ENCODE results near the gene DCXR.
A peak's percentile ranks its signal among the peaks of the same experiment; 100 is the strongest.
"Not testable (repeated sequence)": the region's sequence is repeated elsewhere in the genome, so short reads cannot be mapped to it uniquely, and the experiment has no call there.

Gene DCXR

DNA sequence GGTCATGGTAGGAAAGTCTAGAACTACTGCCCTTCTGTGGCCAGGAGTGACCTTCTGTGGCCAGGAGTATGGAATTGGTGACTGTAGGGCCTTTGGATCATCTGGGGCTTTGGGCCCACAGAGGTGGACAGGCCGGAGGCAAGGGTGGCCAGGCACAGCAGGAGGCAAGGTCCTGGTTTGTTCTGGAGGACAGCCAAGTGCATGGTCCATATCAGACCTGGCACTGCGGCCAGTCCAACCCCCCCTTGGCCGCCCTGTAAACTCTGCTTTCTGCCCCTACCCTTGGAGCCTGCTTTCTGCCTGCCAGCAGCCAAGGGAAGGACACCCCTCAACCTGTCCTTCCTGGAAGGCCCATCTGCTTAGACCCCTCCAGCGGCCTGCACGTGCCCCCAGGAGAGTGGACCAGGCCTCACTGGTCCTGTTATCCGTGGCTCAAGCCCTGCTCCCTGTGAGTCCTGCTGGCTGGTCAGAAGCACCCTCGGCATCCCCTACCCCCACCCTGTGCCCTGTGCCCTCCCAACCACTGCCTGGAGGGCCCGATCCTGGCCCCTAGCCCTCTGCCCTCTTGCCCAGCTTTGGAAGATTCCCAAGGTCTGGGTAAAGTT, 2.3 kb upstream of the DCXR start:
- DNase-seq (ENCODE audit: low read depth in 3 of 3), result no peak

DNA sequence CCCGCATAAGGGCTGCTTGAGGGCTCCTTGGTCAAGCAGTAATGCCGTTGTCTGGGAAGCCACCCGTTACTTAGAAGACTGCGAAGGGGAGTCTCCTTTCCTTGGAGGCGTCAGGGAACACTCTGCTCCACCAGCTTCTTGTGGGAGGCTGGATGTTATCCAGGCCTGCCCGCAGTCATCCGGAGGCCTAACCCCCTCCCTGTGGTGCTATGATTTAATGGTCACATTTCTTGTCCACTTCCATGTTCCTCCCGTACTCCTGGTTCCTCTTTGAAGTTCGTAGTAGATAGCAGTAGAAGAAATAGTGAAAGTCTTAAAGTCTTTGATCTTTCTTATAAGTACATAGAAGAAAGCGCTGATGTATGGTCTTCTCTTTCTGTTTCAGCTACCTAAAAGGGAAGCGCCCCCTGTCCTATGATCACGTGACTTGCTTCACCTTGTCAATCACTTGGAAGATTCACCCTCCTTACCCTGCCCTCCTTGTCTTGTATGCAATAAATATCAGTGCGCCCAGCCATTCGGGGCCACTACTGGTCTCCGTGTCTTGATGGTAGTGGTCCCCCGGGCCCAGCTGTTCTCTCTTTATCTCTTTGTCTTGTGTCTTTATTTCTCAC, 1.4 kb upstream of the DCXR start:
- DNase-seq (ENCODE audit: low read depth in 3 of 3), result not testable (repeated sequence)

DNA sequence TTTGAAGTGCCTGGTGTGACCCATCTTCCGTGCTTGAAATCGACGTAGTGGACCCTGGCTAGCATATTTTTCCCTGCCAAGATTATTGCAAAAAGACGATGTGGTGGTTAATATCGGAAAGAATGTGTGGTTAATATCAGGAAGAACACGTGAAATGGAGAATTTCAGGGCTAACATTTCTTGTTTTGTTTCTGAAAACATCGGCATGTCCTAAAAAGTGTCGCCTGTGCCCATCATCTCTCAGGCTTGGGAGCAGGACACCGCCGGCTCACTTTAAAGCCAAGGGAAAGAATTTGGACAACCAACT, 345 bp upstream of the DCXR start:
- no peak for DNase-seq (ENCODE audit: low read depth in 3 of 3)

DNA sequence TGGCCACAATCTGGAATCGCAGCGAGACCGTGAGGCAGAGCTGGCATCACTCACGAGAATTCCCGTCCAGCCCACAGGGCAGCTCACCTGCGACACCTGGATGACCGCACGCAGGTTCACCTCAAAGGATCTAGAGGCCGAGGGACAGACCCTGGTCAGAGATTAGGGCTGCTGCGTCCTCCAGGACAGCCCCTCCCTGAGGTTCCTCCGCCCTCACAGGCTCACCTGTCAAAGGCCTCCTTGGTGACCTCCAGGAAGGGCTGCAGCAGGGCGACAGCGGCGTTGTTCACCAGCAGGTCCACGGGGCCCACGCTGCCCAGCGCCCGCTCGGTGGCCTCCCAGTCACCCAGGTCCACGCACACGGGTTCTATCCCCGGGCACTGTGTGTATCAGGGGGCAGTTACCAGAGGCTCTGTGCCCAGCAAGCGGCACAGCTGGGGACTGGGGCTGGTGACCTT, 834 bp downstream of the DCXR start:
- no peak for DNase-seq (ENCODE audit: low read depth in 3 of 3)

DNA sequence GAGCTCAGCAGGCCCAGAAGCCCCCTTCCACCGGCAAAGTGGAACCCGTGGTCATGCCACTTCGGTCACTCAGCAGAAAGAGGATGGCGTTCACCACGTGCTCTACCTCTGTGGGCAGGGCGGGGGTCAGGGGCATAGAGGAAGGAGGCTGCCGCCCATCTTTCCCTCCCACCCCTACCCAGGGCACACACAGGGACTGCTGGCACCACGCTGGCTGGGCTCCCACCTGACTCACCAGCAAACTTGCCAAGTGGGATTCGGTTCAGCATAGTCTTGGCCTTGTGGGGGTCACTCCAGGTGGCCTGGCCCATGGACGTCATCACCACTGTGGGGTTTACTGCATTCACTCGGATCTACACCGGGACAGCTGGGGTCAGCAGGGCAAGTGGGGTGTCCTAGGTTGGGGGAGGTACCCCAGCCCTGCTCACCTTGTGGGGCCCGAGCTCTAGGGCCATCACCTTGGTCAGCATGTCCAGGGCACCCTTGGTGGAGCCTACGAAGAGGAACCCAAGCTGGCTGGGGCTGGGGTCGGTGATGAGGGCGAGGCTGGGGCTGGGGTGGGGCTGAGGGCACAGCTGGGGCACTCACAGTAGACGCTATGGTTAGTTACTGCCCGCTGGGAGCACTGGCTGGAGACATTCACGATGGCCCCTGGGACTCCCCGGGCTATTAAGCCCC, 1.4 kb downstream of the DCXR start:
- no peak for DNase-seq (ENCODE audit: low read depth in 3 of 3)

DNA sequence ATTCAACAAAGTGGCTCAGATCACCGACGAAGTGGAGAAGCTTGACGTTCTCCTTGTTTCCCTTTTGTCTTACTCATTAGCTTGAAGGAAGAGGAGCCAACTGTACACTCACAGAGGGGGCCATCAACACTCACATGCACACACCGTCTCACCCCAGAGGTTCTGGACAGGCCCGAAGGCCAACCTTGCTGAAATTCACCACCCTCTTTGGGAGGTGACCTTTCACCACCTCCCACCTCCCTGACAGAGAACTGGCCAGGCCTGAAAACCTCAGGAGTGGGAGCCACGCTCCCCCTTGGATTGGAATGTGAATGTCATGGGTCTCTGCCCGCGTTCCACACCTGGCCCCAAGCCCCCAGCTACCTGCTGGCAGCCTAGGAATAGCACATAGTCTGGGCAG, 2.0 kb downstream of the DCXR start:
- no peak for DNase-seq (ENCODE audit: low read depth in 3 of 3)

DNA sequence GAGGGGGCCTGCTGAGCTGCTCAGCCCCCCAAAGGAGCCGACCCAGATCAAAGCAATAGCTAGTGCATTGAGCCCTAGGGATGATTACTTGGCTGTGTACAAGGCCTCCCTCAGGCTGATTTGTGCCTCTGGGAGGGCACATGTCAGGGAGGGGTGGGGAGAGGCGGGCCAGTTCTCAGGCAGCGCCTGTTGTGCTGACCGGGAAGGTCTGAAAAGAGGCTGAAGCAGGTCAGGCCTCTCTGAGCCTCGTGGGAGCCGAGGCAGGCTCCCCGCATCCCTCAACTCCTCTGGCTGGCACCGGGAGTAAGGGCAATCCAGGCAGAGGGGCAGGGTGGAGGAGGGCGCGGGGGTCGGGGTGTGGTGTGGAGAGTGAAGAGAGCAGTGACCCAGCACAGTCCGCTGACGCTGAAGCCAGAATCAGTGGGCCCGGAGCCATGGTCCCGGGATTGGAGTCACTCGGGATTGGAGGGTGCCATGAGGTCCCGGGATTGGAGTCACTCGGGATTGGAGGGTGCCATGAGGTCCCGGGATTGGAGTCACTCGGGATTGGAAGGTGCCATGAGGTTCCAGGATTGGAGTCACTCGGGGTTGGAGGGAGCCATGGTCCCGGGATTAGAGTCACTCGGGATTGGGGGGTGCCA, 3.0 kb downstream of the DCXR start:
- no peak for DNase-seq (ENCODE audit: low read depth in 3 of 3)

DNA sequence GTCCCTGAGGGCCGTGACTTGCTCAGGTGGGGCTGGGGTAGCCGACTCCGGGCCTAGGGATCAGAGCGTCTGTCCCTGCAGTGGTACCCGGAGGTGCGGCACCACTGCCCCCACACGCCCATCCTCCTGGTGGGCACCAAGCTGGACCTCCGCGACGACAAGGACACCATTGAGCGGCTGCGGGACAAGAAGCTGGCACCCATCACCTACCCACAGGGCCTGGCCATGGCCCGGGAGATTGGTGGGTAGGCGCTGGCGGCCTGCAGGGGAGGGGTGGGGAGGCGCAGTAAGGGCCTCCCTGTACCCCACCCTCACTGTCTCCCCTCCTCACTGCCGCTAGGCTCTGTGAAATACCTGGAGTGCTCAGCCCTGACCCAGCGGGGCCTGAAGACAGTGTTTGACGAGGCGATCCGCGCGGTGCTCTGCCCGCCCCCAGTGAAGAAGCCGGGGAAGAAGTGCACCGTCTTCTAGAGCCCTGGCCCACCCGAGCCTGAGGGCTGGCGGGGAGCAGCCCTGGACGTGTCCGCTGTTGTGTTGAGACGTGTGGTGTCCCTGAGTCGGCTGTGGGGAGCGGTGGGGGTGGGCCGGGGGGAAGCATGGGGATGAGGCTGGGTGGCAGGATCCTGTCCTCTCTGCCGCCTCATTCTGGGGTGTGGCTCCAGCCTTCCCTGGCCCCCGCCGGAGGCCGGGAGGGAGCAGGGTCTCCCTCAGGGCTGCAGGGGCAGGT, 4.0 kb downstream of the DCXR start:
- DNase-seq (ENCODE audit: low read depth in 3 of 3), result no peak

DNA sequence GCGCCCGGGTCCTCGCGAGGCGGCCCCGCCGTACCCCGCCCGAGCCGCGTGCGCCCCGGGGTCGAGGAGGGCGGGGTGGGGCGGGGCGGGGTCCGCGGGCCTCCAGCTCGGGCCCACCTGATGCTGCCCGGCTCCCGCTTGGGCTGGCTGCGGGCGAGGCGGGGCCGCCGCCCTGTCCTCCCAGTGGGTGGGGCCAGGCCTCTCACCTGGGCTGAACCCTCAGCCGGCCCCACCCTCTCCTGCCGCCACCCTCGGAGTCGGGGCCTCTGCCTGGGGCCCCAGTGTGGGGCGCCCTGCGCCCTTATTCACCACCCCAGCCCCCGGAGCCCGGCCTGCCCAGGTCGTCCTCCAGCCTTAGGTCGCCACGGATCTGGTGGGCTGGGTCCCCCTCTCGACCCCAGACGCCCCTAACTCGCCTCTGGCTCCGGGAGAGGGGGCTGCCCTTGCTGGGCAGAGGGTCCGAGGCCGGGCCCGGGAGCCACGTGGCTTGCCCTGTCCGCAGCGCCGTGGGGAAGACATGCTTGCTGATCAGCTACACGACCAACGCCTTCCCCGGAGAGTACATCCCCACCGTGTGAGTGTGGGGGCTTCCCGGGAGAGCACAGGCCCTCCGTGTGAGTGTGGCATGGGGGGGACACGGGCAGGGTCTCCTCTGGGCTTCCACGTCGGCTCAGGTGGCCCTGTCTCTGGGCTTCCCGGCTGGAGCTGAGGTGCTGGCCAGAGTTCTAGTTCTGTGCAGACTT, 5.4 kb downstream of the DCXR start:
- DNase-seq (ENCODE audit: low read depth in 3 of 3), result peak in 1 of 3 donors; percentile 58

DNA sequence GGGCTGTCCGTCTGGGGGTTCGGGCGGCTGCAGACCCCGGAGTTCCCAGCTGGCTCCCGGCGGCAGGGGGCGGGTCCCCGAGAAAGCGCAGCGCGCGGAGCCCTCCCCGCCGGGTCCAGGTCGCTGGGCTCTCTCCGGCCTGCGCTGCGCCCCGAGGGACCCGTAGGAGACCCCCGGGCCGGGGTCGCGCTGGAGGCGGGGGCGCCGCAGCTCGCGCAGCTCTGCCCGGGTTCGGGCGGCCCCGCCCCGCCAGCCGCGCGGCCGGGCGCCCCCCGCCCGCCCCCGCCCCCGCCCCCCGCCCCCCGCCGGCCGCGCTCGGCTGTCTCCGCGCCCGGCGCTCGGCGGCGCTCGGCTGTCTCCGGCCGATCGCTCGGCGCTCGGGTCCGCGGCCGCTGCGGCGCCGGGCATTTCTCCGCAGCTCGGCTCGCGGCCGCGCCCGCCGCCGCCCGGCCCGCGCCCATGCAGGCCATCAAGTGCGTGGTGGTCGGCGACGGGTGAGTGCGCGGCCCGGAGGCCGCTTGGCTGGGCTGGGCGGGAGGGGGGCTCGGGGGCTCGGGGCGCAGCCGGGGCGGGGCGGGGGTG, 6.1 kb downstream of the DCXR start, which contains the start of gene RAC3:
Gene RAC3 (plus strand): TSS at position 376 of the 582 bp plus-strand sequence. CDS start 84 bp downstream, at position 460.
- DNase-seq (ENCODE audit: low read depth in 3 of 3), result no peak

DNA sequence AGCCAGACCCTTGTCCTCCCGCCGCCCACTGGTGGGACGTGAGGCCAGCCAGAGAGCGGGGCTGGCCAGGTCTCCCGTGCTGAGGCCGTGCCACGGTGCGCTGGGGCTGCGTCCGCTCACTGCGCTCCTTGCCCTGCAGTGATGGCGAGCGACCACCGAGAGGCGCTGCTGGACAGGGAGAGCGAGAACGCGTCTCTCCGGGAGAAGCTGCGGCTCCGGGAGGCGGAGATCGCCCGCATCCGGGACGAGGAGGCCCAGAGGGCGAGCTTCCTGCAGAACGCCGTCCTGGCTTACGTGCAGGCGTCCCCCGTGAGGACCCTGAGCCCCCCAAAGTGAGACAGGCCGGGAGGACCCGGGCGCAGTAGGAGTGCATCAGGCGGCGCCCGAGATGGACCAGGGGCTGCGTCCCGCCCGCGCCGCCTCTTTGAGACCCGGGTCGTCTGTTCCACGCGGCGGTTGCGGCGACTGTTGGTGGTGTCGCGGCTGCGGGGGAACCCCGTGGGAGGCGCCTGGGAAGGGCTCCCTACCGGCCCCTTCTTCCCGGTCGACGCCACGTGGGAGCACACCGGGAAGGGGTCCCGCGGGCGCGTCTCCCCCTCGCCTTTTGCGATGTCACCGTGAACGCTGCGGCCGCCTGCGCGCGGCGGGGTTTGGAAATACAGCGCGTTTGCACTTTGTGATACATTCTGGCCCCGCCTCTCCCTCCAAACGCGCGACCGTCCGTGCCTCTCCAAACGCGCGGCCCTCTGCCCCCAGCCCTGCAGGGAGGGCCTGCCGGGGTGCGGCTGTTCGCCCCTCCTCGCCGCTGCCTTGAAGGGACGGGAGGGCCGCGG, 6.8 kb downstream of the DCXR start:
- peak; percentile 73 to 76 (median 75) for DNase-seq (ENCODE audit: low read depth in 3 of 3)

DNA sequence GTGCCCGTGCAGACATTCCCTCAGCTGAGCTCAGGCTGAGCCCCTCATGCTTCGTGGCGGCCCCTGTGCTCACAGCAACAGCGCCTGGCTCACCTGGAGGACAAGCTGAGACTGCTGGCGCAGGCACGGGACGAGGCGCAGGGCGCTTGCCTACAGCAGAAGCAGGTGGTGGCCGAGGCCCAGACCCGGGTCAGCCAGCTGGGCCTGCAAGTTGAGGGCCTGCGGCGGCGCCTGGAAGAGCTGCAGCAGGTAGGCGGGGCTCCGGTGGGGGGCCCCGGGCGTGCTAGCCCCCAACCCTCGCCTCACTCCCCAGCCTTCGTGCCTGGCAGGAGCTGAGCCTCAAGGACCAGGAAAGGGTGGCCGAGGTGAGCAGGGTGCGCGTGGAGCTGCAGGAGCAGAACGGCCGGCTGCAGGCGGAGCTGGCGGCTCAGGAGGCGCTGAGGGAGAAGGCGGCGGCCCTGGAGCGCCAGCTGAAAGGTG, 7.5 kb downstream of the DCXR start:
- no peak for DNase-seq (ENCODE audit: low read depth in 3 of 3)

DNA sequence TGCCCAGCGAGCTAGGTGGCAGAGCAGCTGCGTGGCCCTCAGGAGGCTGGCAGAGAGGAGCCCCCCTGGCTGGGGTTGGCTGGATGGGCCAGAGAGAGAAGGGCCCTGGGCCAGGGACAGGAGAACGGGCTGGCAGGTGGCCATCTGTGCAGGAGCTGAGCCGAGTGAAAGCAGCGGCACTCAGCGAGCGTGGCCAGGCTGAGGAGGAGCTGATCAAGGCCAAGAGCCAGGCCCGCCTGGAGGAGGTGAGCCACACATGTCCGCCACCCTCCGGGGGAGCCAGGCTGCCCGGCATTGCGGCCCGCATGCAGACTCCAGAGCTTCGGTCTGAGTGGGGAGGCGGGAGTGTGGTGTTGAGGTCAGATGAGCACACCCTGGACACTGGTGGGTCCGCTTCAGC, 8.1 kb downstream of the DCXR start:
- DNase-seq (ENCODE audit: low read depth in 3 of 3), result no peak

DNA sequence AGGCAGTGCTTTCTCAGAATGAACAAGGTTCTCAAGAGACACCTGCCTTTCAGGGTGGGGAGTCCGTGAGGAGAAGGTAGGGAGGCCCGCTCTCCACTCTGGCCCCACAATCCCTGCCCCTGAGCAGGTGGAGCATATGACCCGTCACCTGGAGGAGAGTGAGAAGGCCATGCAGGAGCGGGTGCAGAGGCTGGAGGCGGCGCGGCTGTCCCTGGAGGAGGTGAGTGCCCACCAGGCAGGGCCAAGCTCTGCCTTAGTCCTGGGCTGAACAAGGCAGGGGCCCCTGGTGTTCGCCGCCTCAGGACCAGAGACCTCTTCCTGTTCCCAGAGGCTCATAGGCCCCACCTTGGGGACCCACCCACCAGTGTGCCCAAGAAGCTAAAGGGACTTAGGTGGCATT, 8.5 kb downstream of the DCXR start:
- no peak for DNase-seq (ENCODE audit: low read depth in 3 of 3)

DNA sequence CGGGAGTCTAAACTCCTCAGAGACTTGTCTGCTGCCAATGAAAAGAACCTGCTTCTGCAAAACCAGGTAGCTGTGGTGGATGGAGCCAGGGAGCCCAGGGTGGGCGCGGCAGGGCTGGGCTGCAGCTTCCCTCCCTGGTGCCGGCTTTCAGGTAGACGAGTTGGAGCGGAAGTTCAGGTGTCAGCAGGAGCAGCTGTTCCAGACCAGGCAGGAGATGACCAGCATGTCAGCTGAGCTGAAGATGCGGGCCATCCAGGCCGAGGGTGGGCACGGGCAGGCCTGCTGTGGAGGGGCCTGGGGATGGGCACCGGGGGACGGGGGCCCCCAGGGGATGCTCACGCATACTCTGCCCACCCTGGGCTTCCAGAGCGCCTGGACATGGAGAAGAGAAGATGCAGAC, 9.3 kb downstream of the DCXR start:
- DNase-seq (ENCODE audit: low read depth in 3 of 3), result no peak

DNA sequence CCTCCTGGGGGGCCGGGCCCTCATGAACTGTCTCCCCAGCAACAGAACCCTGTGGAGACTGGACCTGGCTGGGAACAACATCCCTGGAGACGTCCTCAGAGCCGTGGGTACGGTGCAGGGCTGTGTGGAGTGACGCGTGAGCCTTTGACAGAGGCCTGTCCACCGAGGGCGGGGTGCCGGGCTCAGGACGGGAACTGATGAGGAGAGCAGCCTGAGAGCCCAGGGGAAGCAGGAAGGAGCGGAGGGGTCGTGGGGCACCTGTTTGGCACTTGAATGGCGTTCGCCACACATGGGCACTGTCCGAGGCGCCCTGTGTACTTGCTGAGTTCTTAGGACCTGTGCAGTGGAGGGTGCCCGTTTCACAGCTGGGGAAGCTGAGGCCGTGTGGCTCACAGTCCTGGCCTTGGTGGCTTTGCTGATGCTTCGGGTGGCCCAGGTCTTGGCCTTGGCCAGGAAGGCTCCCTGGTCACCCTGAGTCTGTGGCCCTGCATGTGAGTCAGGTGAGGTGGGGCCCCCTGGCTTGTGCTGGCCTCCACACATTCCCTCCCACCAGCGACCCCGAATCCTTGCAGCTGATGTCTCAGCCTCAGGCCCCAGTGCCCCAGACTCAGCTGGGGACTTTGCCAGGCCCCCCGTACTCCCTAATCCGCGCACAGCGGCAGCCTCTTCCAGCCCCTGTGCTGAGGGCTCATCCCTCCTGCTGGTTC, 11.9 kb downstream of the DCXR start:
- DNase-seq (ENCODE audit: low read depth in 3 of 3), result no peak

DNA sequence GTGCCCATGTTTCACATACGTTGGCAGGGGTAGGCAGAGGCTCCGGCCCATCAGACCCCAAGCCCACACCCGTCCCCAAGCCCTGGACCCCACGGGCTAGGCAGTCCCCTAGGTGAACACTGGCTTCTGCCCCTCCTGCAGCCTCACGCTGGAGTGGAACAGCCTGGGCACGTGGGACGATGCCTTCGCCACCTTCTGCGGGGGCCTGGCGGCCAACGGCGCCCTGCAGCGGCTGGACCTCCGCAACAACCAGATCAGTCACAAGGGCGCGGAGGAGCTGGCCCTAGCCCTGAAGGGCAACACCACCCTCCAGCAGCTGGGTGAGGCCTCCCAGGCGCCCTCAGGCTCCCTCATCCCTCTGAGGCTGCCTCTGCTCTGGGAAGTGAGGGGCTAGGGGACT, 12.6 kb downstream of the DCXR start:
- no peak for DNase-seq (ENCODE audit: low read depth in 3 of 3)

DNA sequence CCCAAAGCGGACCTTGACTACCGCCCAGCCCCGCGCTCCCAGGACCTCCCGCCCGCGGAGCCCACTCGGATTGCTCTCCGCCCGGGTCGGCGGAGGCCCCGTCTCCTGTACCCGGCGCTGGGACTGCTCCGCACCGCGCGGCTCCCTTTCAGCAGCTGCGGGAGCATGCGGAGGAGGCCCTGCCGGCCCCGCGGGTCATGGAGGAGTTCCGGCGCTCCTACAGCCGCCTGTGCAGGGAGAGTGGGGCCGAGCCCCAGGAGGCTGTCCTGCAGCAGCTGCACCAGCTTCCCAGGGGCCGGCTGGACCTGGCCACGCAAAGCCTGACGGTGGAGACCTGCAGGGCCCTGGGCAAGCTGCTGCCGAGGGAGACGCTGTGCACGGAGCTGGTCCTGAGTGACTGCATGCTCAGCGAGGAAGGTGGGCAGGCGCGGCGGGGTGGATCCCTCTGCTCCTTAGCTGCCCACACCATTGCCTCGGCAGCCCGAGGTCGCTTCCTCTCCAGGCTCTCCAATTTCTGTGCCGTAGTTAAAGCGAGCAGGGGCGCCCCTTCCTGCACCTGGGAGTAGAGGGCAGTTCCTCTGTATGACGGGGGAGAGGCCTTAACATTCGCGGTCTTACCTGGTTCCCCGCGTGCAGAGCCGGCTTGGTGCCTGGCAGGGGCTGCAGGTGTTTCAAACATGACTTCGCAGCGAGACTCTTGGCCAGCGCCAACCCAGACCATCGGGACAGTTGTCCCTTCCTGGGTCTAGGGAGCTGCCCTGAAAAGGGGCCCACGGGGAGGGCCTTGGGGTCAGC, 13.9 kb downstream of the DCXR start:
- DNase-seq (ENCODE audit: low read depth in 3 of 3), result no peak

All from stimulated activated CD4-positive, alpha-beta T cell treated with anti-CD3 and anti-CD28 coated beads, TNF-alpha, amount 100 ng/mL, for 48 hours (primary cell).